Trophoblast cell (in vitro differentiated cells and primary cell): ENCODE results near the gene ELP4.

Experiments used
- DNase-seq, 2 donors: peaks; one replicate each; pipeline ENCODE4 v3.0.0-alpha.2; 2016
- H2AFZ ChIP-seq: 2 replicates; pipeline ENCODE4 v1.6.1; 2013; ENCODE audit warnings: low read length, moderate library complexity, mild to moderate bottlenecking; ENCODE audit not compliant: insufficient read depth, poor library complexity
- H2AK5ac ChIP-seq: 2 replicates; pipeline ENCODE4 v1.6.1; 2013; ENCODE audit warnings: mild to moderate bottlenecking, low read length
- H2BK120ac ChIP-seq: 2 replicates; pipeline ENCODE4 v1.6.1; 2013; ENCODE audit warnings: low read length, mild to moderate bottlenecking, moderate library complexity; ENCODE audit not compliant: insufficient read depth, poor library complexity
- H2BK12ac ChIP-seq: 2 replicates; pipeline ENCODE4 v1.6.1; 2013; ENCODE audit warnings: mild to moderate bottlenecking, low read length, moderate library complexity
- H2BK5ac ChIP-seq: 2 replicates; pipeline ENCODE4 v1.6.1; 2013; ENCODE audit warnings: low read length, low read depth, moderate library complexity, mild to moderate bottlenecking; ENCODE audit not compliant: poor library complexity
- H3K14ac ChIP-seq: 2 replicates; pipeline ENCODE4 v1.6.1; 2013; ENCODE audit warnings: mild to moderate bottlenecking, low read length
- H3K18ac ChIP-seq: 2 replicates; pipeline ENCODE4 v1.6.1; 2013; ENCODE audit warnings: mild to moderate bottlenecking, low read length
- H3K23ac ChIP-seq: 2 replicates; pipeline ENCODE4 v1.6.1; 2013; ENCODE audit warnings: low read length
- H3K27ac ChIP-seq: 2 replicates; pipeline ENCODE4 v1.5.1; 2013; ENCODE audit warnings: low read depth, mild to moderate bottlenecking, inconsistent platforms, low read length, moderate library complexity
- H3K27me3 ChIP-seq: 2 replicates; pipeline ENCODE4 v1.6.1; 2013; ENCODE audit warnings: inconsistent platforms, mild to moderate bottlenecking, low read length, moderate library complexity; ENCODE audit not compliant: insufficient read depth
- H3K36me3 ChIP-seq, 2 experiments: 1 replicate in 1 of 2; 2 replicates in 1 of 2; pipeline ENCODE4 v1.6.1; 2013; ENCODE audit warnings: low read length in 2 of 2, mild to moderate bottlenecking in 2 of 2, moderate library complexity in 1 of 2; ENCODE audit not compliant: insufficient read depth in 2 of 2, control insufficient read depth in 1 of 2
- H3K4ac ChIP-seq: 2 replicates; pipeline ENCODE4 v1.6.1; 2013; ENCODE audit warnings: low read depth, mild to moderate bottlenecking, low read length, moderate library complexity
- H3K4me1 ChIP-seq, 2 experiments: 1 replicate in 1 of 2; 2 replicates in 1 of 2; pipeline ENCODE4 v1.6.1; 2013; ENCODE audit warnings: low read length in 2 of 2, mild to moderate bottlenecking in 2 of 2, moderate library complexity in 1 of 2; ENCODE audit not compliant: insufficient read depth in 2 of 2, control insufficient read depth in 1 of 2
- H3K4me2 ChIP-seq: 2 replicates; pipeline ENCODE4 v1.6.1; 2013; ENCODE audit warnings: inconsistent platforms, mild to moderate bottlenecking, low read length, moderate library complexity
- H3K4me3 ChIP-seq: 2 replicates; pipeline ENCODE4 v1.5.1; 2013; ENCODE audit warnings: mild to moderate bottlenecking, low read depth, low read length, inconsistent platforms
- H3K79me1 ChIP-seq: one replicate; pipeline ENCODE4 v1.6.1; 2013; ENCODE audit warnings: low read length
- H3K79me2 ChIP-seq: 2 replicates; pipeline ENCODE4 v1.6.1; 2013; ENCODE audit warnings: low read length, mild to moderate bottlenecking; ENCODE audit not compliant: control insufficient read depth, insufficient read depth, poor library complexity
- H3K9ac ChIP-seq: 2 replicates; pipeline ENCODE4 v1.6.1; 2013; ENCODE audit warnings: mild to moderate bottlenecking, low read length
- H3K9me3 ChIP-seq: 2 replicates; pipeline ENCODE4 v1.6.1; 2013; ENCODE audit warnings: low read depth, mild to moderate bottlenecking, control low read depth, inconsistent platforms, low read length; ENCODE audit not compliant: insufficient read depth
- H4K12ac ChIP-seq: 2 replicates; pipeline ENCODE4 v1.6.1; 2013; ENCODE audit warnings: low read depth, mild to moderate bottlenecking, low read length, moderate library complexity
- H4K8ac ChIP-seq: 2 replicates; pipeline ENCODE4 v1.6.1; 2013; ENCODE audit warnings: low read depth, mild to moderate bottlenecking, low read length, moderate library complexity
- H4K91ac ChIP-seq: one replicate; pipeline ENCODE4 v1.6.1; 2013; ENCODE audit warnings: low read depth, mild to moderate bottlenecking, low read length, moderate library complexity
- WGBS: extraction: QIAGEN DNeasy Blood & Tissue Kit; methylation state at CpG from one replicate; pipeline ENCODE4 v1.1.7; 2013; ENCODE audit warnings: missing lambda C conversion rate; ENCODE audit not compliant: insufficient read length, insufficient coverage; ENCODE audit errors: extremely low coverage; 5-methylcytosine and 5-hydroxymethylcytosine counted together

Gene ELP4

DNA sequence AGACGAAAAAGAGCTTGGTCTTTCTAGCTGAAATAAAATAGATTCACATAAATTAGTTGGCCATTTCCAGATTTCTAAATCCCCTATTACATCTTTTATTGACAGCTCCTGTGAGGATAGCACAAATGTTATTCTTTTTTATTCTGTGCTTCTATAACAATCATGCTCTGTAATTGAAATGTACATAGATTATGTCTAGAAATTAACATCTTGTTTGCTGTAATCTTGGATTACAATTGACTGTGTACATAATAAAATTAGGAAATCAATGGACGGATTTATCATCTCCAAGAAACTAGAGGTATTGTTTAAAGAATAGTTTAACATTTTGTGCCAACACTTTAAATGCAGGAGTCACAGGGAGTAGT, 31.4 kb upstream of the ELP4 start:
- WGBS, result no CpG with 5 or more reads among the region's 2 CpGs
- Histone ChIP-seq H3K79me2 (no peaks in the 10 kb centered on the region), H2BK120ac (no peak overlapping the region), H3K79me1 (no peaks in the 10 kb centered on the region), H2AFZ (no peak overlapping the region), H3K27me3 (no peaks in the 10 kb centered on the region), H3K9me3 (no peaks in the 10 kb centered on the region), H4K12ac (no peak overlapping the region), H3K4me2 (no peak overlapping the region), H3K14ac (no peak overlapping the region), H2BK12ac (no peak overlapping the region), H2AK5ac (no peak overlapping the region), H3K18ac (no peak overlapping the region), H3K9ac (no peak overlapping the region), H4K91ac (no peak overlapping the region), H3K27ac (no peak overlapping the region), H3K4me3 (no peak overlapping the region), H3K36me3 (no peaks in the 10 kb centered on the region), H4K8ac (no peak overlapping the region), H2BK5ac (no peak overlapping the region), H3K23ac (no peak overlapping the region), H3K4ac (no peak overlapping the region), H3K4me1 (no peaks in the 10 kb centered on the region)
- no peak for DNase-seq

DNA sequence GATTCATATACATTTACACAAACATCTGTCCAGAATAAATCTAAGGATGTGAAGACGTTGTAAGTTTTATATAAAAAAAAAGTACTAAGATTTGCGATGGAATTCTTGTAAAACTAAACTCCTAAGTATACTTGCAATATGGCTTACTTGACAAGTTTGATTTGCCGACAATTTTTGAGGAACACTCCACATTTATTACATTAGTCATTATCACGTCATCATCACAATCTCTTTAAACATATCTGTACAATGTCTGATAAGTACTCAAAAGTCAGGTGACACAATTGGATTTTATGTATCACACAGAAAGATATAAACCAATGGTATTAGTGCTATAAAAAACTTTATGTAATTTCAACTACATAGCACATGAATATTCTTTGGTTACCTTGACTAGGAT, 30.5 kb upstream of the ELP4 start:
- Histone ChIP-seq H2BK5ac (no peak overlapping the region), H3K23ac (no peak overlapping the region), H3K27me3 (no peaks in the 10 kb centered on the region), H3K36me3 (no peaks in the 10 kb centered on the region), H3K4me2 (no peak overlapping the region), H2AFZ (no peak overlapping the region), H3K27ac (no peak overlapping the region), H3K4ac (no peak overlapping the region), H4K8ac (no peak overlapping the region), H3K18ac (no peak overlapping the region), H2AK5ac (no peak overlapping the region), H3K14ac (no peak overlapping the region), H3K9ac (no peak overlapping the region), H4K12ac (no peak overlapping the region), H4K91ac (no peak overlapping the region), H3K79me2 (no peaks in the 10 kb centered on the region), H3K9me3 (no peaks in the 10 kb centered on the region), H3K4me3 (no peak overlapping the region), H2BK120ac (no peak overlapping the region), H3K4me1 (no peaks in the 10 kb centered on the region), H3K79me1 (no peaks in the 10 kb centered on the region), H2BK12ac (no peak overlapping the region)
- WGBS, result no CpG with 5 or more reads among the region's 4 CpGs
- no peak for DNase-seq

DNA sequence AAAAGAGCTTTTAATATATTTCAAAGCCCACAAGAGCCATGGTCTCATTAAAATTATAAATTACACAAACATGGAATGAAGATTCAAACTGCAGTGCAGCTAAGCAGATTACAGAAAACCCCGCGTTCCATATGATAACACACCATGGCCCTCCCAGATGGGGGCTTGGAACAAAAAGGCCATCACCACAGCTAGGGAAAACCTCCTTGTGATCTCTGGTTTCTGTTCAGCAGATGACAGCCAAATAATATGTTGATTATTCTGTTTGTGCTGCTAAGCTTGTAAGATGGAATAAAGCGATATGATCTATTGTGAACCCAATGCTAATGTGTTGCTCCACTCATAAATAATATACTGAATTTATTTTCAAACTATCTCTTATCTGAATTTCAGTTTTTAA, 28.6 kb upstream of the ELP4 start:
- WGBS, result no CpG with 5 or more reads among the region's 3 CpGs
- Histone ChIP-seq H3K23ac (no peak overlapping the region), H3K4me2 (no peak overlapping the region), H3K14ac (no peak overlapping the region), H3K4me3 (no peak overlapping the region), H2BK12ac (no peak overlapping the region), H4K12ac (no peak overlapping the region), H3K36me3 (no peaks in the 10 kb centered on the region), H3K27ac (no peak overlapping the region), H4K91ac (no peak overlapping the region), H3K4me1 (no peaks in the 10 kb centered on the region), H3K9me3 (no peaks in the 10 kb centered on the region), H3K79me2 (no peaks in the 10 kb centered on the region), H3K27me3 (no peaks in the 10 kb centered on the region), H2AFZ (no peak overlapping the region), H3K4ac (no peak overlapping the region), H2BK120ac (no peak overlapping the region), H4K8ac (no peak overlapping the region), H2BK5ac (no peak overlapping the region), H2AK5ac (no peak overlapping the region), H3K79me1 (no peaks in the 10 kb centered on the region), H3K18ac (no peak overlapping the region), H3K9ac (no peak overlapping the region)
- no peak for DNase-seq

DNA sequence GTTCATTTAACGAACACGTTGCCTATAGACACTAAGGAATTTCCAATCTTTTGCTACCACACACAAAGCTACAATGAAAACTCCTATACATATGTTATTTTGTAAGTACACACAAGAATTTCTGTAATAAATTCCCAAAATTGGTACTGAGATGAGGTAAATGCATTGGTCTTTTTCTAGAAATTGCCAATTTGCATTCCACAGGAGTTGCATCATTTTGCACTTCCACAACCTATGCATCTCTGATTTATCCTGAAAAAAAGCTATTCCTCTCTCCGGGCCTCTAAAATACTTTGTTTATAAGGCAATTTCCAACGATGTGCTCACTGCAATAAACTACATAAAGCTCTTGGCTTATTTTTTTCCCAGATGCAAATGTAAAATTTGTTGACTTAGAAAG, 25.1 kb upstream of the ELP4 start:
- H3K4me3 ChIP-seq, result no peak overlapping the region
- no peaks in the 10 kb centered on the region for H3K79me2 ChIP-seq
- no peak overlapping the region for H2BK120ac ChIP-seq
- no peaks in the 10 kb centered on the region for H3K36me3 ChIP-seq
- H4K8ac ChIP-seq, result no peak overlapping the region
- H2AFZ ChIP-seq, result no peak overlapping the region
- no peaks in the 10 kb centered on the region for H3K9me3 ChIP-seq
- no peaks in the 10 kb centered on the region for H3K79me1 ChIP-seq
- H2AK5ac ChIP-seq, result no peak overlapping the region
- no peak overlapping the region for H3K4ac ChIP-seq
- no peak overlapping the region for H4K12ac ChIP-seq
- no peak overlapping the region for H4K91ac ChIP-seq
- H3K4me1 ChIP-seq, result no peaks in the 10 kb centered on the region
- no peaks in the 10 kb centered on the region for H3K27me3 ChIP-seq
- no CpG with 5 or more reads among the region's 4 CpGs for WGBS
- H3K18ac ChIP-seq, result no peak overlapping the region
- no peak overlapping the region for H3K27ac ChIP-seq
- H3K14ac ChIP-seq, result no peak overlapping the region
- H3K9ac ChIP-seq, result no peak overlapping the region
- H3K23ac ChIP-seq, result no peak overlapping the region
- no peak overlapping the region for H2BK12ac ChIP-seq
- DNase-seq, result no peak
- no peak overlapping the region for H2BK5ac ChIP-seq
- H3K4me2 ChIP-seq, result no peak overlapping the region
